Measurements from ENCODE around the gene SKOR2.

SKOR2 gene

GRCh38 chr18:47251289-47252120 is at the start of gene SKOR2:
SKOR2 (minus strand) TSS chr18:47251660; CDS start chr18:47249183, 2,477 bp downstream.
- DNase-seq = no peak

- no peak for DNase-seq
Measured at GRCh38 chr18:47296462-47296861, 45.0 kb upstream of the SKOR2 start.

GRCh38 chr18:47294801-47295200 is 43.3 kb upstream of the SKOR2 start:
- no peak for DNase-seq

GRCh38 chr18:47288741-47289140 is 37.3 kb upstream of the SKOR2 start:
- no peak for DNase-seq

GRCh38 chr18:47287911-47288585 is 36.6 kb upstream of the SKOR2 start:
- DNase-seq = no peak

- no peak for DNase-seq
Measured at GRCh38 chr18:47286776-47287410, 35.4 kb upstream of the SKOR2 start.

GRCh38 chr18:47285456-47285855 is 34.0 kb upstream of the SKOR2 start:
- DNase-seq = no peak

- no peak for DNase-seq
Measured at GRCh38 chr18:47284721-47285395, 33.4 kb upstream of the SKOR2 start.

- peak; percentile 18 for DNase-seq
Measured at GRCh38 chr18:47283476-47283875, 32.0 kb upstream of the SKOR2 start.

GRCh38 chr18:47280121-47280520 is 28.7 kb upstream of the SKOR2 start:
- no peak for DNase-seq

GRCh38 chr18:47274961-47275360 is 23.5 kb upstream of the SKOR2 start:
- no peak for DNase-seq

GRCh38 chr18:47265197-47265596 is 13.7 kb upstream of the SKOR2 start:
- no peak for DNase-seq

- DNase-seq = no peak
Measured at GRCh38 chr18:47264308-47264700, 12.8 kb upstream of the SKOR2 start.

GRCh38 chr18:47263430-47264307 is 12.2 kb upstream of the SKOR2 start:
- no peak for DNase-seq

GRCh38 chr18:47263150-47263429 is 11.6 kb upstream of the SKOR2 start:
- no peak for DNase-seq

- DNase-seq = no peak
Measured at GRCh38 chr18:47262301-47263149, 11.1 kb upstream of the SKOR2 start.

GRCh38 chr18:47261902-47262300 is 10.4 kb upstream of the SKOR2 start:
- DNase-seq = no peak

- DNase-seq = no peak
Measured at GRCh38 chr18:47260924-47261701, 9.7 kb upstream of the SKOR2 start.

- DNase-seq = no peak
Measured at GRCh38 chr18:47260120-47260923, 8.9 kb upstream of the SKOR2 start.
